Type B pancreatic cell (in vitro differentiated cells): ENCODE measurements around the gene SAMD5. TPM values are rescaled to one million over a fixed set of nuclear protein-coding genes. Genes with fewer than 3 reads are reported as not detected.

Source experiments
- DNase-seq: peaks from one replicate; pipeline ENCODE4 v3.0.0; 2021; ENCODE audit warnings: mixed read lengths; ENCODE audit not compliant: unreplicated experiment; ENCODE audit errors: extremely low spot score
- H3K27ac Mint-ChIP-seq: 2 replicates; pipeline ENCODE4 v1.8.0; 2021; ENCODE audit warnings: mild to moderate bottlenecking, mixed read lengths
- H3K27me3 Mint-ChIP-seq: 2 replicates; pipeline ENCODE4 v1.8.0; 2021; ENCODE audit warnings: mixed read lengths
- H3K36me3 Mint-ChIP-seq: 2 replicates; pipeline ENCODE4 v1.8.0; 2021; ENCODE audit warnings: mixed read lengths
- H3K4me1 Mint-ChIP-seq: one replicate; pipeline ENCODE4 v1.8.0; 2021; ENCODE audit warnings: mixed read lengths; ENCODE audit not compliant: unreplicated experiment
- H3K4me3 Mint-ChIP-seq: 2 replicates; pipeline ENCODE4 v1.8.0; 2021; ENCODE audit warnings: mild to moderate bottlenecking, mixed read lengths
- H3K9me3 Mint-ChIP-seq: 2 replicates; pipeline ENCODE4 v1.8.0; 2021; ENCODE audit warnings: mixed read lengths
- CTCF ChIP-seq: fragments of 200-600 bp; sonication (generic); conservative IDR thresholded peaks from 2 replicates; pipeline ENCODE4 v1.5.0; 2021; ENCODE audit warnings: antibody characterized with exemption, mild to moderate bottlenecking
- total RNA-seq: library from RNA; stranded (reverse); gene quantifications from 2 replicates; pipeline ENCODE4 v1.2.1, GENCODE V29; 2021; ENCODE audit warnings: low replicate concordance

SAMD5 gene
- total RNA-seq, 1 donor from 2014 or later, result 11.5 TPM

GRCh38 chr6:147569788-147570187, 61.3 kb downstream of the SAMD5 start:
- DNase-seq, result no peak
- Mint-ChIP-seq H3K9me3 (no peaks in the 10 kb centered on the region), H3K27me3 (no peaks in the 10 kb centered on the region), H3K27ac (no peak overlapping the region), H3K4me3 (no peak overlapping the region), H3K36me3 (no peaks in the 10 kb centered on the region), H3K4me1 (peaks cover 5% of the 10 kb centered on the region)
- no peak for TF ChIP-seq CTCF

- Mint-ChIP-seq H3K27me3 (no peaks in the 10 kb centered on the region), H3K9me3 (no peaks in the 10 kb centered on the region), H3K4me3 (no peak overlapping the region), H3K4me1 (peaks cover 5% of the 10 kb centered on the region), H3K27ac (no peak overlapping the region), H3K36me3 (no peaks in the 10 kb centered on the region)
- no peak for TF ChIP-seq CTCF
- DNase-seq, result no peak
Measured at GRCh38 chr6:147570681-147571080, 62.2 kb downstream of the SAMD5 start.

- no peak for TF ChIP-seq CTCF
- no peak for DNase-seq
- Mint-ChIP-seq H3K27me3 (no peaks in the 10 kb centered on the region), H3K9me3 (no peaks in the 10 kb centered on the region), H3K36me3 (peaks cover 5% of the 10 kb centered on the region), H3K4me1 (no peaks in the 10 kb centered on the region), H3K4me3 (no peak overlapping the region), H3K27ac (no peak overlapping the region)
Measured at GRCh38 chr6:147577488-147577887, 69.0 kb downstream of the SAMD5 start.

GRCh38 chr6:147578159-147578558, 69.7 kb downstream of the SAMD5 start:
- Mint-ChIP-seq H3K4me1 (no peaks in the 10 kb centered on the region), H3K27me3 (no peaks in the 10 kb centered on the region), H3K9me3 (no peaks in the 10 kb centered on the region), H3K4me3 (no peak overlapping the region), H3K36me3 (peaks cover 5% of the 10 kb centered on the region), H3K27ac (no peak overlapping the region)
- no peak for DNase-seq
- TF ChIP-seq CTCF, result no peak

- Mint-ChIP-seq H3K27me3 (no peaks in the 10 kb centered on the region), H3K9me3 (no peaks in the 10 kb centered on the region), H3K4me3 (no peak overlapping the region), H3K27ac (no peak overlapping the region), H3K36me3 (peaks cover 5% of the 10 kb centered on the region), H3K4me1 (no peaks in the 10 kb centered on the region)
- TF ChIP-seq CTCF, result no peak
- DNase-seq, result no peak
Measured at GRCh38 chr6:147578883-147579282, 70.4 kb downstream of the SAMD5 start.

GRCh38 chr6:147579667-147580066, 71.2 kb downstream of the SAMD5 start:
- no peak for TF ChIP-seq CTCF
- DNase-seq, result no peak
- Mint-ChIP-seq H3K4me1 (no peaks in the 10 kb centered on the region), H3K4me3 (no peak overlapping the region), H3K36me3 (peaks cover 5% of the 10 kb centered on the region), H3K9me3 (no peaks in the 10 kb centered on the region), H3K27me3 (no peaks in the 10 kb centered on the region), H3K27ac (no peak overlapping the region)
